GM21447 (cell line): ENCODE results near the gene EED.

Source experiments
- ATAC-seq: cut with Tn5 transposase; IDR thresholded peaks from one replicate; pipeline ENCODE4 v1.9.1; 2021; ENCODE audit not compliant: unreplicated experiment

The EED gene

GRCh38 chr11:86244522-86245368 lies at the start of gene EED:
Gene EED (plus strand): TSS chr11:86244753. CDS start chr11:86245230, 477 bp downstream.
- ATAC-seq, result peak; percentile 55

GRCh38 chr11:86194998-86195397 lies 49.6 kb upstream of the EED start:
- ATAC-seq, result no peak

- no peak for ATAC-seq
Measured at GRCh38 chr11:86196085-86196696, 48.4 kb upstream of the EED start.

GRCh38 chr11:86196913-86197312 lies 47.6 kb upstream of the EED start:
- ATAC-seq, result no peak

GRCh38 chr11:86197448-86197847 lies 47.1 kb upstream of the EED start:
- ATAC-seq, result no peak

GRCh38 chr11:86198139-86198538 lies 46.4 kb upstream of the EED start:
- ATAC-seq, result no peak

GRCh38 chr11:86199354-86199753 lies 45.2 kb upstream of the EED start:
- no peak for ATAC-seq

- no peak for ATAC-seq
Measured at GRCh38 chr11:86201371-86201884, 43.1 kb upstream of the EED start.

- ATAC-seq, result peak; percentile 31
Measured at GRCh38 chr11:86202013-86202336, 42.6 kb upstream of the EED start.

GRCh38 chr11:86204356-86204755 lies 40.2 kb upstream of the EED start:
- ATAC-seq, result no peak

GRCh38 chr11:86205421-86206336 lies 38.9 kb upstream of the EED start:
- ATAC-seq, result no peak

- no peak for ATAC-seq
Measured at GRCh38 chr11:86206337-86206695, 38.2 kb upstream of the EED start.

GRCh38 chr11:86207413-86207812 lies 37.1 kb upstream of the EED start:
- no peak for ATAC-seq

GRCh38 chr11:86208572-86208971 lies 36.0 kb upstream of the EED start:
- no peak for ATAC-seq

GRCh38 chr11:86209806-86210657 lies 34.5 kb upstream of the EED start:
- ATAC-seq, result no peak

GRCh38 chr11:86210898-86211297 lies 33.7 kb upstream of the EED start:
- ATAC-seq, result no peak

GRCh38 chr11:86211619-86212018 lies 32.9 kb upstream of the EED start:
- ATAC-seq, result peak; percentile 63

GRCh38 chr11:86212019-86212611 lies 32.4 kb upstream of the EED start:
- ATAC-seq, result no peak

GRCh38 chr11:86214710-86215109 lies 29.8 kb upstream of the EED start:
- peak; percentile 36 for ATAC-seq
